GM21390 (cell line): ENCODE data around the gene LIN52.

ENCODE experiments used
- ATAC-seq: cut with Tn5 transposase; IDR thresholded peaks from one replicate; pipeline ENCODE4 v1.9.1; 2021; ENCODE audit not compliant: unreplicated experiment

LIN52 gene

DNA sequence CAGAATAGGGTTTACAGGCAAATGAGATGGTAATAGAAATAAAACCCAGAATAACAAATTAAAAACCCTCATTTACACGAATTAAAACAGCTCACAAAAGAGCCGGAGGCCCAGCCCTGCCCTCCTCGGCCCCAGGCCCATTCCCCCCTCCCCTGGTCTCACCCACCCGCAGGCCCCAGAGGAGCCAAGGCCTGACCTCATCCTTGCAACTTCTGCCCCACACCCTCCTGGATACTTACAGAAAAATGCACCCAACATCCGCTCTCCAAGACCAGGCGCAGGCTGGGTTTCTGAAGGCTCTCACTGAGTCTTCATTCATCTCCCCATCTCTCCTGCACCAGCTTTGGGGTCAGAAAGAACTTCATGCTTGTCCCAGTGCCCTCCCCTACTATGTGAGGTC lies 138.3 kb downstream of the LIN52 start:
- ATAC-seq, result no peak

DNA sequence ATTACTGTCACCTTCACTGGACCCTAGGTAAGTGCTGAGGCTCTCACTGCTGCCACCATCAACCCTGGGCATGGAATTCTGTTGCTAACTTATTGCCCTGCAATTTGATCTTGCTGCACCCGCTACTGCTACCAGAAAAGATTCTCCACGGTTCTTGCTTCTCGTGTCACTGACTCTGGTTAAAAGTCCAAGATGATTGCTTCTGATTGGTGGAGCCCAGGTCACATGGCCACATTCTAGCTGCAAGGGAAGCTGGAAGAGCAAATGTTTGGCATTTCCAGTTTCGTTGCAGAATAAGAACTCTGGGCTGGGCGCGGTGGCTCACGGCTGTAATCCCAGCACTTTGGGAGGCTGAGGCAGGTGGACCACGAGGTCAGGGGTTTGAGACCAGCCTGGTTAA lies 147.0 kb downstream of the LIN52 start:
- no peak for ATAC-seq

DNA sequence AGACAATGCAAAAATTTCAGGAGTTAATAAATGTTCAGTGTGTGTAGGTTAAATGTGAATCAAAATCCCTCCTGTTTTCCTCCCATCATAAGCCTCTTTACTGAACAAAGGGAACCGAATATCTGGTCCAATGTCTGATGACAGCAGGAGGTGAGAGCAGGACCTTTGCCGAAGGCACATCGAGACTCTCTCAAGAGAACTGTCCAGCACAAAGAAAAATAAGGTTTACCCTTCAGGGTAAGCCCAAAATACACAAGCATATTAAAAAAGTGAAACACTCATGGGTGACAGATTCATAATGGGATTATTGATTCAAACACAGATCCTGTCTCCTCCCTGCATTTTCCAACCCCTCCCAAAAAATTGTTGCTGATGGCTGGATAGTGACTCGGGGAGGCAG lies 150.3 kb downstream of the LIN52 start:
- no peak for ATAC-seq

DNA sequence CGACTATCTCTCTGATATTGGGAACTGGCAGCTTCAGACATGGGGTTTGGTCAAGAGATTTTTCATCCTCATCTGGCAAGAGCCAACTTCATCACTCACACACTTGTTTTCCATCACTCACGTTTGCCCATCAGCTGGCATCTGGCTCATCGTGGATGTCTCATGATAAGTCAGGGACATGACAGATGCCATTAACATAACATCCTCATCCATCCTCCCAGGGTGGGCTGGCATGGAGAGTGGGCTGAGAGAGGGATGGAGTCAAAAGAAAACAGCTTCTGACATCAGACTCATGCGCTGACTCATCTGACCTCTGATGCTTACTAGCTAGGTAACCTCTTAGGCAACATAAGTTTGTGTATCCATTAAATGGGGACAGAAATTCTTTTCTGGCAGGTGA lies 152.7 kb downstream of the LIN52 start:
- no peak for ATAC-seq

DNA sequence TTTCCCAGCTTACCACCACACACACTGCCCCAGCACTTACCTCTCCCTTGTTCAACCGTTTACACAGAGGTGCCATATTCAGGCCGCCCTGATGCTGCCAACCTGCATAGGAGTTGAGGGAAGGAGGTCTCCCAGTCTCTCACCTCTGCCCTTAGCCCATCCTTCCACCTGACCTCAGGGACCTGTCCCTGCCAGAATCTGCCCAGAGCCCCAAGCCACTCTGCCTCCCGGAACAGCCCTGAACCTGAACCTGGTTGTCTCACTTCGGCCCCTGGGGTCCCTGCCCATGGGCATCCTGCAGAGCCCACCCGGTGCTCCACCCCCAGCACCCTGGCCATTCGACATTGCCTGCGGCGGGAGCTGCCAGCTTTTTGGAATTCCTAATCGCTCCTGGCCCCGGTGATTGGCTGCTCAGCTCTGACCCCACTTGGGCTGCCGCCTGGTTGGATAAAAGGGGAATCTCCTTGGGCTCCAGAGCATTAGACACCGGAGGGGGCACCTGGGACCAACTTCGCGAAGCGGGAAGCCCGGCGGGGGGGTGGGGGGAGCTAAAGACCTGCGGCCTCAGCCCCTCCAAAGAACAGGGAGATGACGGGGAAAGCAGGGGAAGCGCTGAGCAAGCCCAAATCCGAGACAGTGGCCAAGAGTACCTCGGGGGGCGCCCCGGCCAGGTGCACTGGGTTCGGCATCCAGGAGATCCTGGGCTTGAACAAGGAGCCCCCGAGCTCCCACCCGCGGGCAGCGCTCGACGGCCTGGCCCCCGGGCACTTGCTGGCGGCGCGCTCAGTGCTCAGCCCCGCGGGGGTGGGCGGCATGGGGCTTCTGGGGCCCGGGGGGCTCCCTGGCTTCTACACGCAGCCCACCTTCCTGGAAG lies 154.5 kb downstream of the LIN52 start, which contains the start of gene VSX2:
TSS of gene VSX2 (plus strand) at position 476 of the 874 bp plus-strand sequence. CDS start at position 589, 113 bp downstream.
- ATAC-seq, result no peak

DNA sequence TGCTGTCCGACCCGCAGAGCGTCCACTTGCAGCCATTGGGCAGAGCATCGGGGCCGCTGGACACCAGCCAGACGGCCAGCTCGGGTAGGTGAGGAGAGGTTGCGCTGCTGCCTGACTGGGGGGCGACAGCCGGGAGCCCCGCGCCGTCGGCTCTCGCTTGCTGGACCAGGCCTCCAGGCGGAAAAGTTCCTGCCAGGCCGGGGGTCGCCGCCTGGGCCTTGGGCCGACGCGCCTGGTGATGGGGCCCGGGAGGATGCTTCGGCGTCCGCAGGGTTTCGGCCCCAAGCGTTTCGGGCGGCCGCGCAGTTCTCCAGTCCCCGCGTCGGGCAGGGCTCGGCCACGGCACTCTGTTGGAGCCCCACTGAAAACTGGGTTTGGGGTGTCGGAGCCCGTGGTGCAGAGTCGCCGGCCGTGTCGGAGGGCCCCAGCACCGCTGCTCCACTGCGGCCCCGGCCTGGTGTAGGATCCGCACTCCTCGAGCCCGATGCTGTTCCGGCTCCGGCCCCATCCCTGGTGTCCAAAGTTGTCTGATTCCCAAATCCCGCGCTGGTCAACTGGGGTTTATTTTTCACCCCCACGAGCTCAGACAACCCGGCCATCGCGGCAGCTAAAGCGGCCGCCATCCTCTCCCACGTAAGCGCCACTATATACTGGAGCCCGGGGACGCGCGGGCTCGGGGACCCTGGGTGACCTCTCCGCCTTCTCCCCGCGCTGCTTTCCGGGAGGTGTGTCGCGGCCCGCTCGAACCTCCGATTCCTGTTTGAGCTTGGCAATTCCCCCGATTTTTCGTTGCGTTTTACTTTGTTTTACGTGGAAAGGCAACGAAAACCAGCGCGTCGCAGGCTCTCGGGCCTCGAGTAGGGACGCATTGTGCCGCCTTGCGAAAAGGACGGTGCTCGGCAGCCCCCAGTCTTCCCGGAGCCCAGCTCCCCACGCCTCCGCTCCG lies 155.4 kb downstream of the LIN52 start:
- ATAC-seq, result no peak

DNA sequence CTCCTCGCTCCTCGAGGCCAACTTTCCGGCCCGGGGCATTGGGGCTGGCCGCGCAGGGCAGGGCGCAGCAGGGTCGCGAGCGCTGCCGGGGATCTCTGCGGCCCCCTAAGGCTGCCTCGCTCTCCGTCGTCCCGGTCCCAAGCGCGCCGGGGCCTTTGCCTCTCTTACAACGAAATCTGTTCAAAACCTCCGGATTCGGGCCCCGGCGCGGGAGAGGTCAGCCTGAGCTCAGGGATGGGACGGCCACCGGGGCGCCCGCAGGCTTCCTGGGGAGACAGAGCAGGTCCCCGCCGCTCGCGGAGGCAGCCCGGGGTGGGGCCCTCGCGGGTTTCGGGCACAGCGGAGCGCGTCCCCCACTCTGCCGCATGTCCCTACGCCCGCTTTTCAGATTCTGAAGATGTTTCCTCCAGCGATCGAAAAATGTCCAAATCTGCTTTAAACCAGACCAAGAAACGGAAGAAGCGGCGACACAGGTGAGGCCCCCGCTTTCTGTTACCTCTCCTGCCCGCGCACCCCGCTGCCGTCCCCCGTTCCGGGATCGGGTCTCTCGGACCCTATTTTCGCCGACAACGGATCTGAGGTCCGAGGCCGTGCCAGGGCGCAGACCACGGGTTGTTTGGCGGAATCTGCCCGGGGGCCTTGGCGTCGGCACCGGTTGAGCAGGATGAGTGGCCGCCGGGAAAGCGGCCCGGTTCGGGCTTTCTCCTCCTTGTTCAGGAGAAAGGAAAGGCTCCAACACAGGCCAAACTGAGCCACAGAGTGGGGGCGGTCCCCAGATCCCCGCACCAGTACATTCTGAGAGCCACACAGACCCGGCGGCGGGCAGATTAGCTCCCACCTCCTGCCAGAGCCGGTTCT lies 156.3 kb downstream of the LIN52 start:
- ATAC-seq, result no peak

DNA sequence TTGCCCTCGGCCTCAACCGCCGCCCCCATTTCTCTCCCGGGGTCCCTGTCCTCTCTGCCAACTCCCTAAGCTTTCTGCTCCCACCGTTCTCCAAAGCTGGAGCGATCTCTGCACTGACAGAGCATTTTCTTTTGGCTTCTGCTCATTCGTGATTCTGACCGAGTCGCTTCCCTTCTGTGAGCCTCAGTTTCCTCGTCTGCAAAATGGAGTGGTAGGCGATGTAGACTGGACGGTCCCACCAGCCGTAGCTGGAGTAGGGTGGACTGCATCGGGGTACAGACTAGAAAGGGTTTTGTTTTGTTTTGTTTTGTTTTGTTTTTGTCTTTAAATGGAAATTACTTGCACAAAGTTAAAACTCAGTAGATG lies 156.9 kb downstream of the LIN52 start:
- ATAC-seq, result no peak

DNA sequence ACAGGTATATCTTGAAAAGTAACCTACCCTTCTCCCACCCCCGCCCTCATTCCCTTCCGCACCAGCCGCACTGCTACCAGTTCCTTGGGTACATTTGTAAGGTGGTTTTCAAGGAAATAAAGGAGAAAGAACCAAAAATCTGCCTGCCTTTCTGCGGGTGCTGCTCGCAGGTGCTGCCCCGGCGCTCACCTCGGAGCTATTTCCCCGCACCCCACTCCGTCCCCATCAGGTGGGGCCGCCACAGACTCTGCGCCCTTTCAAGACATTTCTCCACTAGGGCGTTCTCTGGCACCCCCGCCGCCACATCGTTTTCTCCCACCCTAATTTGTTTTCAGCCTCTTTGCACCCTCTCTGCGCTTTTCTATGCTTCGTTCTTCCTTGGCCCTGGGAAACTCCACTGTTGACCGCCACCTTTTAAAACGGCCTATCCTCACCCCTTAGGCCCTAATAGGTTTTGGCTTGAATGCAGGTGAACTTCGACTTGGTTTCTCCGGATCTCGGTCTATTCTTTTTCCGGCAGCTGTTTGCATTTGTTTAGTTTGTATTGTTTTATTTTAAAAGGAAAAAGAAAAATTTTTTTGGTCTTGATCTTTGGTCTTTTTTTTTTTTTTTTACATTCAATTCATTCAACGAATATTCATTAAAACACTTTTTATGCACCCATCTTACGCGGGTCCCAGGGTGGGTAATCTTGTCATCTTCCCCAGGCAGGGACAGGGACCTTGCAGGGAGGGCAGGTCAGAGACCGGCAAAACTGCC lies 157.4 kb downstream of the LIN52 start:
- no peak for ATAC-seq

DNA sequence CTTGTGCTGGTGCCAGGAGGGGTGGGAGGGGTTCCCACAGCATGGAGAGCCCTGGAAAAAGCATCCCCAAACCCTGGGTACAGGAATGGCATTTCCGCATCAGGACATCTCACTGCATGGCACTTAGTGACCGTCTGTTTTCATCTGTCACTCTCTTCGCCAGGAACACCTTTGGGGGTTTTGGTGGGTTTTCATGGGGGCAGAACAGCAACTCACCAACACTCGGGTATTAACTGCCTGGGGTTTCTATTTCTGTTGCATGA lies 158.0 kb downstream of the LIN52 start:
- no peak for ATAC-seq

DNA sequence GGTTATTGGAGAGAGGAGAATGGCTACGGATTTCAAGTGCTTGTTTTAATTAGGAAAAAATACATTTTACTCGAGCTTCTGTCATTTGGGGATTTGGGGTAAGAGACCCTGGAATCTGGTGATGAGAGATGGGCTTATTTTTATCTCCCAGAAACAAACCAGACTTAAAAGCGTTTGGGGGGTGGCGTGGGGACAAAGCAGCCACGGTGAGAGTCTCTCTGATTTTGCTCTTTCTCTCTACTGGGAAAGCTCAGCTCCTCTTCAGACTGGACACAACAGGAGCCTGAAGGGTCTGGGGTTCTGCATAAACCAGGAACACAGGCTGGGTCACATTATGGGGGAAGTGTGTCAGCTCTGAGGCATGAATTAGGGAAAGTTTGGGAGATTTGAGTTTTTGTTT lies 158.3 kb downstream of the LIN52 start:
- no peak for ATAC-seq

DNA sequence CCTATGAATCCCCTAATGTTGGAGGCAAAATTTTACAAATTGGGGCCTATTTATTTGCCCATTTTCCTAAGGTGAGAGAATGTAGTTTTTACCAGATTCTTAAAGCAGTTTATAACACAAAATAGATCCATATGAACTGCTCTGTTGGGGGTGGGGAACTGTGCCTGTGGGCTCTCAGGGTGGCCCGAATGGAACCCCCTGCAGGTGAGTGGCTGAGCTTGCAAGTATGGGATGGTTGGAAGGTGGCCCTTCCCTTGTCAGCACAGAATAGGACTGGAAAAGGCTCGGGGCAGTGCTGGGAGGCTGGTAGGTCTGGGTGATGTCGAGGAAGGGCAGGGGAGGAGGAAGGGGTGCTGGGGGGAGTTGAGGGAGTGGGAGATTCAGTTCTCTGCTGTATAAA lies 159.4 kb downstream of the LIN52 start:
- ATAC-seq, result no peak

DNA sequence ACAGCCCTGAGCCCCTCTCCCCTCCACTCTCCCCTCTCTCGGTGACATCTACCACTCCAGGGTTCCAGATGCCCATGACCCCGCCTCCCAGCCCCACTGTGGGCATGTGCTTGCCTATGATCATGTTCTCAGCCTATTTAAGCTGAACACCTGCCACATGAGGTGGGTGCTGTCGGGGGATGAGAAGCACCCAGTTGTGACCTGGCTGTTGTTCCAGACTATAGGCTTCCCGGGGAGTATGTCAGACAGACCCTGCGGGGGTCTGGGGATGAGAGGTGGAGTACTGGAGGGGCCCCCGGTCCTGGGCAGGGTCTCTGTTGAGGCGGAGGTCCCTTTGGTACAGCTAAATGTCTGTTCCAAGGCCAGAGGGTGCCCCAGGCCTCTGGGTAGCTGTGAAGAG lies 160.5 kb downstream of the LIN52 start:
- ATAC-seq, result no peak

DNA sequence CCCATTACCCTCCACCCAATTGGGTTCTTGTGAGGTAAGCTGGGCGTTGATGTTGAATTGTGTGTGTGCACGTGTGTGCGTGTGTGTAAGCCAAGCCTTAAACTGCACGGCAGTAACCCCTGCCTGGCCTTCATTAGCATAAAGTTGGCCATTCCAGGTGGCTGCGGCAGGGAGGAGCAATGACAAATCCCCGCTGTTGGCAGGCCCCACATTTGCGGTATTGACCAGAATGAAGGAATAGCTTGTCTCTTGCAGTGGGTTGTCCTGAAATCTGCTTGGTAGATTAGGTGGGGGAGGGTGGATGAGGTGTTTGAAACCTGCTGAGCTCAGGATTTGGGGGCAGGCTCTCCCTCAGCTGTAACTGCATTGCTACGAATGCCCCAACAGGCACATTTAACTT lies 161.8 kb downstream of the LIN52 start:
- no peak for ATAC-seq

DNA sequence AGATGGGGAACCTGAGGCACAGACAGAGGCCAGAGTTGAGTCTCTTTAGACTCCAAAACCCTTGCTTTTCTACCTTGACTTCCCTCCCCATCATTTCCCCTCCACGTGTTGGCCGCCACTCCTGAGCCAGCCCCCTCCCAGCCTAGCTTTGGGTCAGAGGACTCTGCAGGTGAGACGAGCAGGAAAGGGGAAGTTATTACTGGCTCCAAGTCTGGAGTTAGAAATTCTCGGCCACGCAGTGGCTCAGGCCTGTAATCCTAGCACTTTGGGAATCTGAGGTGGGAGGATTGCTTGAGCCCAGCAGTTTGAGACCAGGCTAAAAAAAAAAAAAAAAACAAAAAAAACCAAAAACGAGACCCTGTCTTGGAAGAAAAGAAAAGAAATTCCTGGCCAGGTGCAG lies 163.3 kb downstream of the LIN52 start:
- no peak for ATAC-seq

DNA sequence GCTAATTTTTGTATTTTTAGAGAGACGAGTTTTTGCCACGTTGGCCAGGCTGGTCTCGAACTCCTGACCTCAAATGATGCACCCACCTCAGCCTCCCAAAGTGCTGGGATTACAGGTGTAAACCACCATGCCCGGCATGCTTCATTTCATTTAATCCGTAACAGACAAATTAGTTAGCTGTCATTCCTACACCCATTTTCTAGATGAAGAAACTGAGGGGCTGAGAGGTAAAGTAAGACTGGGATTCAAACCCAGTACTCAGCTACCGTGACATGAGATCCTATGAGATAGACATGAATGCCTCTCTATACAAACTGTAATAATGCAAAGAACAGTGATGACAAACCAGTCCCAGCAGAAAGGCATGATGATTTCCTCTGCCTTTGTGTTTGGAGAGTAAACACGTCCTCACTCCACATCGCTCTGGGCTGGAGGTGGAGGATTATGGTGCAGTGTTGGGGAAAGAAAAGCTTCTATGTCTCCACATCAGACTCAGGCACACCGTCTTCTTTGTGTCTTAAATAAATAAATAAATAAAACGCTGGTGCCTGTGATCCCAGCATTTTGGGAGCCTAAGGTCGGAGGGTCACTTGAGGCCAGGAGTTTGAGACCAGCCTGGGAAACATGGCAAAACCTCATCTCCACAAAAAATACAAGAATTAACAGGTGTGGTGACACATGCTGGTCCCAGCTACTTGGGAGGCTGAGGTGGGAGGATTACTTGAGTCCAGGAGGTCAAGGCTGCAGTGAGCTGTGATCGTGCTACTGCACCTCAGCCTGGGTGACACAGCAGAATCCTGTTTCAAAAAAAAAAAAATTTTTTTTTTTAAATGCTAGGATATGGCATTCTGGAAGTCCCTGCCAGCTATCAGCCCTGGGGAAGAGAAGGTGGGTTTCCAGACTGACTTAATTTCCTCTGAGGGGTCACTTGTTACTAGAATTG lies 164.9 kb downstream of the LIN52 start:
- ATAC-seq, result no peak
